Breast epithelium (tissue), 3 donors: ENCODE data around the gene CCL3.

ENCODE experiments used
- CTCF ChIP-seq, 3 donors: fragments of 450-650 bp; IDR thresholded peaks; one replicate each; pipeline ENCODE4 v1.5.1; 2016 to 2017; ENCODE audit warnings: antibody characterized with exemption in 3 of 3, mild to moderate bottlenecking in 3 of 3, moderate library complexity in 3 of 3
- POLR2A ChIP-seq: fragments of 450-650 bp; IDR thresholded peaks from one replicate; pipeline ENCODE4 v1.6.1; 2016; ENCODE audit warnings: antibody characterized with exemption, mild to moderate bottlenecking, moderate library complexity
- POLR2AphosphoS5 ChIP-seq, 3 donors: sonication (generic); formaldehyde crosslinking; IDR thresholded peaks; one replicate each; pipeline ENCODE4 v1.6.1; 2017; ENCODE audit warnings: antibody characterized with exemption in 3 of 3

DNA sequence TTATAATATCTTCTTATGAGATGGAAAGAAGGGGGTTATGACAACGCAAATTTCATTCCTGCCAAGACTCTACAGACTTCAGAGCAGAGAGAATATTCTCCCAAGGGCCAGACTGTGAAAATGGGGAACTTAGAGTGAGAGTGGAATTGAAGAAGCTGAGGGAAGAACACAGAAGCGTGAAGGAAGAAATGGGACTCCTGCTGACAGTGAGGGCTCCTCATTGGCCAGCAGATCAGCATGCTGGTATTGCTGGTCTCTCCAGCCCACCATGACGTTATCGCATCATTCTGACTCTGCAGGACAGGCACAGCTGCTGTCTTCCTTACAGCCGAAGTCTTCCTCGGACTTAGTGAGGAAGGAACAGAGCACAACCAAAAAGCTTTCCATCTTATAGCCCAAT is 38.0 kb upstream of the CCL3 start:
- TF ChIP-seq POLR2A = no peak
- TF ChIP-seq CTCF (IDR thresholded peaks at IDR 0.05) = no peak
- no peak for TF ChIP-seq POLR2AphosphoS5 (IDR thresholded peaks at IDR 0.05)
